ENCODE data around the gene RAB27A.
A peak's percentile ranks its signal among the peaks of the same experiment; 100 is the strongest.
"Not testable (repeated sequence)": the region's sequence is repeated elsewhere in the genome, so short reads cannot be mapped to it uniquely, and the experiment has no call there.

RAB27A gene

DNA sequence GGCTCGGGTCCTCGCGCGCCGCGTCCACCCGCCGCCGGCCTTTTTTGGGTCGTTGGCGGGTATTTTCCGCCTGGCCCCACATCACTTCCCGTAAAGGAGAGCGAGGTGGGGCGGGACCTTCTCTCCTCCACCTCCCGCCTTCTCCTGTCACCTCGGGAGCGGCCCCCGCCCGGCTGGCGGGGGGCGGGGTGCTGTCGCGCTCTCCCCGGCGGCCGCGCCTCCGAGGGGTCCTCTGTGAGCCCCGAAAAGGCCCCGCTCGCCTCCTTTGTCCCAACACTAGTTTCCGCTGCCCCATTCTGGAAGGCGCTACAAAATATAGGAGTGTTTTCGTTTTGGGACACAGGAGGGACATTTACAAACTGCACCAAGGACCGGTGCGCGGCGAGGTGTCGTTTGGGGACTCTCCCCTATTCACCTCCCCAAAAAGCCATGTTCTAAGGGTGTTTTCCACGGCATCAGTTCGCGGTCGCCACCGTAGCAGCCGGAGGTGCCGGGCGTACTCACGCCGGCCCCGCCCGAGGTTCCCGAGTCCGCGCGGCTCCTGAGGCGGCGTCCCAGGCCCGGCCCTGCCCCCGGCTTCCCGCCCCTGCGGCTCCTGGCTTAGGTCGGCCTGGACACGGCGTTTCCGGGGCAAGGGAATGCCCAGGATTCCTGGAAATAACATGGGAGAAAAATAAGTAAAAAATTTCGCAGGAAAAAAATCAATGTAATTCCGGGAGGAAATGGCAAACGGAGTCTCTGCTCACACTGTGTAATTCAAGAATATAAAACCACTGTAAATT is at the start of gene RAB27A:
RAB27A (minus strand) TSS at position 68 of the 782 bp plus-strand sequence. CDS start 54,879 bp downstream, outside the sequence.
- Histone ChIP-seq H3K4me1 (ENCODE audit: control insufficient read depth in 1 of 2, insufficient read depth in 2 of 2, low read length in 2 of 2) (no peaks in the 10 kb centered on the region), H3K4me3 (ENCODE audit: low read depth in 1 of 2, low read length in 2 of 2) (peak within 1 kb of the TSS; percentile 90), H3K27me3 (ENCODE audit: low read depth, low read length) (no peaks in the 10 kb centered on the region), H3K27ac (ENCODE audit: low read length) (peak within 1 kb of the TSS; percentile 64), H3K9me3 (ENCODE audit: control insufficient read depth in 1 of 2, low read length in 2 of 2) (no peaks in the 10 kb centered on the region), H3K36me3 (ENCODE audit: control insufficient read depth in 1 of 2, insufficient read depth in 2 of 2, low read length in 2 of 2) (peaks cover 0 to 4% of the 10 kb centered on the region in 2 donors)

DNA sequence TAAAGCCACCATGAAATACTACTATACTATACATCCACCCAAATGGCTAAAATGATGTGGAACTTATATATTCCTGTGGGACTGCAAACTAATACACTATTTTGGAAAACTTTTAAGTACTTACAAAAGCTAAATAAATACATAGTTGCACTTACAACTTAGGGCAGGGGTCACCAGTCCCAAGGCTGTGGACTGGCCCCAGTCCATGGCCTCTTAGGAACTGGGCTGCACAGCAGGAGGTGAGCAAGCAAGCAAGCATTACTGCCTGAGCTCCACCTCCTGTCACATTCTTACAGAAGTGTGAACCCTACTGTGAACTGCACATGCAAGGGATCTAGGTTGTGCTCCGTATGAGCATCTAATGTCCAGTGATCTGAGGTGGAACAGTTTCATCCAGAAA is 47.5 kb upstream of the RAB27A start:
- Histone ChIP-seq H3K27ac (ENCODE audit: low read length) (no peak overlapping the region), H3K36me3 (ENCODE audit: control insufficient read depth in 1 of 2, insufficient read depth in 2 of 2, low read length in 2 of 2) (peaks cover 22 to 23% of the 10 kb centered on the region in 2 donors), H3K27me3 (ENCODE audit: low read depth, low read length) (no peaks in the 10 kb centered on the region), H3K4me3 (ENCODE audit: low read depth in 1 of 2, low read length in 2 of 2) (no peak overlapping the region), H3K9me3 (ENCODE audit: control insufficient read depth in 1 of 2, low read length in 2 of 2) (no peaks in the 10 kb centered on the region), H3K4me1 (ENCODE audit: control insufficient read depth in 1 of 2, insufficient read depth in 2 of 2, low read length in 2 of 2) (no peaks in the 10 kb centered on the region)

DNA sequence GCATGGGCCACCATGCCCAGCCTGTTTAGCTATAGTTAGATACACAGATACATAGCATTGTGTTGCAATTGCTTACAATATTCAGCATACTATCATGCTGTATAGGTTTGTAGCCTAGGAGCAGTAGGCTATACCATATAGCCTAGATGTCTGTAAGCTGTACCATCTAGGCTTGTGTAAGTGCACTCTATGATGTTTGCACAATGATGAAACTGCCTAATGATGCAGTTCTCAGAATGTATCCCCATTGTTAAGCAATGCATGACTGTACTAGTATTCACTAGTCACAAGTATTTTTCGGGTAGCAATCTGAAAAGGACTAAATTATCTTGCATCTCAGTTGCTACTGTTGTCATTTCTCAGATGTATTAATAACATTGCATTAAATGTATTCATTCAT is 45.4 kb upstream of the RAB27A start:
- H3K4me1 ChIP-seq (ENCODE audit: control insufficient read depth in 1 of 2, insufficient read depth in 2 of 2, low read length in 2 of 2) = no peaks in the 10 kb centered on the region
- H3K9me3 ChIP-seq (ENCODE audit: control insufficient read depth in 1 of 2, low read length in 2 of 2) = no peaks in the 10 kb centered on the region
- no peak overlapping the region for H3K27ac ChIP-seq (ENCODE audit: low read length)
- H3K36me3 ChIP-seq (ENCODE audit: control insufficient read depth in 1 of 2, insufficient read depth in 2 of 2, low read length in 2 of 2) = peaks cover 17 to 40% of the 10 kb centered on the region in 2 donors
- no peak overlapping the region for H3K4me3 ChIP-seq (ENCODE audit: low read depth in 1 of 2, low read length in 2 of 2)
- H3K27me3 ChIP-seq (ENCODE audit: low read depth, low read length) = no peaks in the 10 kb centered on the region

GRCh38 chr15:55334371-55334770 is 44.8 kb upstream of the RAB27A start:
- Histone ChIP-seq H3K4me3 (ENCODE audit: low read depth in 1 of 2, low read length in 2 of 2) (no peak overlapping the region), H3K36me3 (ENCODE audit: control insufficient read depth in 1 of 2, insufficient read depth in 2 of 2, low read length in 2 of 2) (peaks cover 17 to 39% of the 10 kb centered on the region in 2 donors), H3K27ac (ENCODE audit: low read length) (no peak overlapping the region), H3K4me1 (ENCODE audit: control insufficient read depth in 1 of 2, insufficient read depth in 2 of 2, low read length in 2 of 2) (no peaks in the 10 kb centered on the region), H3K9me3 (ENCODE audit: control insufficient read depth in 1 of 2, low read length in 2 of 2) (no peaks in the 10 kb centered on the region), H3K27me3 (ENCODE audit: low read depth, low read length) (no peaks in the 10 kb centered on the region)

- Histone ChIP-seq H3K27ac (ENCODE audit: low read length) (no peak overlapping the region), H3K4me3 (ENCODE audit: low read depth in 1 of 2, low read length in 2 of 2) (no peak overlapping the region), H3K9me3 (ENCODE audit: control insufficient read depth in 1 of 2, low read length in 2 of 2) (no peaks in the 10 kb centered on the region), H3K27me3 (ENCODE audit: low read depth, low read length) (no peaks in the 10 kb centered on the region), H3K4me1 (ENCODE audit: control insufficient read depth in 1 of 2, insufficient read depth in 2 of 2, low read length in 2 of 2) (no peaks in the 10 kb centered on the region), H3K36me3 (ENCODE audit: control insufficient read depth in 1 of 2, insufficient read depth in 2 of 2, low read length in 2 of 2) (peaks cover 0 to 27% of the 10 kb centered on the region in 2 donors)
Observed at GRCh38 chr15:55327387-55327786, 37.8 kb upstream of the RAB27A start.

- no peak overlapping the region for H3K4me3 ChIP-seq (ENCODE audit: low read depth in 1 of 2, low read length in 2 of 2)
- no peaks in the 10 kb centered on the region for H3K9me3 ChIP-seq (ENCODE audit: control insufficient read depth in 1 of 2, low read length in 2 of 2)
- peaks cover 0 to 15% of the 10 kb centered on the region in 2 donors for H3K4me1 ChIP-seq (ENCODE audit: control insufficient read depth in 1 of 2, insufficient read depth in 2 of 2, low read length in 2 of 2)
- no peaks in the 10 kb centered on the region for H3K27me3 ChIP-seq (ENCODE audit: low read depth, low read length)
- no peak overlapping the region for H3K27ac ChIP-seq (ENCODE audit: low read length)
- peaks cover 0 to 3% of the 10 kb centered on the region in 2 donors for H3K36me3 ChIP-seq (ENCODE audit: control insufficient read depth in 1 of 2, insufficient read depth in 2 of 2, low read length in 2 of 2)
Observed at GRCh38 chr15:55322467-55322866, 32.9 kb upstream of the RAB27A start.

DNA sequence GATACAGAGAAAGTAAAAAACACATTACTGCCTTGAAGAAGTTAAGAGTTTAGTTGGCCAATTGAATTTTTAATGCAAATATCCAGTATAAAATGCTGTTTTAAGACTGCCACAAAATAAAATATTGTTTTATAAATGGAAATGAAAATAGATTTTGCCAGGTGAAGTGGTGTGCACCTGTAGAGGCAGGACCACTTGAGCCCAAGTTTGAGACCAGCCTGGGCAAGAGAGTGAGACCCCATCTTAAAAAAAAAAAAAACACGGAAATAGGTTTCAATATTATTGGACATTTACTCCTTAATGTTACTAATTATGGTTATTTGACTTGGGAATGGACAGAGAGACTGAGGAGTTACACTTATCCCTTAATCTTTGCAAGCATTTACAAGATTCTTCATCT is 31.4 kb upstream of the RAB27A start:
- Histone ChIP-seq H3K27me3 (ENCODE audit: low read depth, low read length) (no peaks in the 10 kb centered on the region), H3K27ac (ENCODE audit: low read length) (no peak overlapping the region), H3K4me1 (ENCODE audit: control insufficient read depth in 1 of 2, insufficient read depth in 2 of 2, low read length in 2 of 2) (peaks cover 0 to 20% of the 10 kb centered on the region in 2 donors), H3K4me3 (ENCODE audit: low read depth in 1 of 2, low read length in 2 of 2) (no peak overlapping the region), H3K36me3 (ENCODE audit: control insufficient read depth in 1 of 2, insufficient read depth in 2 of 2, low read length in 2 of 2) (no peaks in the 10 kb centered on the region), H3K9me3 (ENCODE audit: control insufficient read depth in 1 of 2, low read length in 2 of 2) (no peaks in the 10 kb centered on the region)

- no peak overlapping the region for H3K27ac ChIP-seq (ENCODE audit: low read length)
- H3K9me3 ChIP-seq (ENCODE audit: control insufficient read depth in 1 of 2, low read length in 2 of 2) = no peaks in the 10 kb centered on the region
- peaks cover 0 to 20% of the 10 kb centered on the region in 2 donors for H3K4me1 ChIP-seq (ENCODE audit: control insufficient read depth in 1 of 2, insufficient read depth in 2 of 2, low read length in 2 of 2)
- no peaks in the 10 kb centered on the region for H3K27me3 ChIP-seq (ENCODE audit: low read depth, low read length)
- peak overlapping the region; percentile 15 to 89 for H3K4me3 ChIP-seq (ENCODE audit: low read depth in 1 of 2, low read length in 2 of 2)
- H3K36me3 ChIP-seq (ENCODE audit: control insufficient read depth in 1 of 2, insufficient read depth in 2 of 2, low read length in 2 of 2) = no peaks in the 10 kb centered on the region
Observed at GRCh38 chr15:55320238-55320550, 30.6 kb upstream of the RAB27A start.

- Histone ChIP-seq H3K27me3 (ENCODE audit: low read depth, low read length) (no peaks in the 10 kb centered on the region), H3K9me3 (ENCODE audit: control insufficient read depth in 1 of 2, low read length in 2 of 2) (no peaks in the 10 kb centered on the region), H3K4me3 (ENCODE audit: low read depth in 1 of 2, low read length in 2 of 2) (peak overlapping the region; percentile 89 to 99), H3K4me1 (ENCODE audit: control insufficient read depth in 1 of 2, insufficient read depth in 2 of 2, low read length in 2 of 2) (peaks cover 0 to 20% of the 10 kb centered on the region in 2 donors), H3K27ac (ENCODE audit: low read length) (peak overlapping the region; percentile 98), H3K36me3 (ENCODE audit: control insufficient read depth in 1 of 2, insufficient read depth in 2 of 2, low read length in 2 of 2) (no peaks in the 10 kb centered on the region)
Observed at GRCh38 chr15:55319537-55320237, 30.1 kb upstream of the RAB27A start.

DNA sequence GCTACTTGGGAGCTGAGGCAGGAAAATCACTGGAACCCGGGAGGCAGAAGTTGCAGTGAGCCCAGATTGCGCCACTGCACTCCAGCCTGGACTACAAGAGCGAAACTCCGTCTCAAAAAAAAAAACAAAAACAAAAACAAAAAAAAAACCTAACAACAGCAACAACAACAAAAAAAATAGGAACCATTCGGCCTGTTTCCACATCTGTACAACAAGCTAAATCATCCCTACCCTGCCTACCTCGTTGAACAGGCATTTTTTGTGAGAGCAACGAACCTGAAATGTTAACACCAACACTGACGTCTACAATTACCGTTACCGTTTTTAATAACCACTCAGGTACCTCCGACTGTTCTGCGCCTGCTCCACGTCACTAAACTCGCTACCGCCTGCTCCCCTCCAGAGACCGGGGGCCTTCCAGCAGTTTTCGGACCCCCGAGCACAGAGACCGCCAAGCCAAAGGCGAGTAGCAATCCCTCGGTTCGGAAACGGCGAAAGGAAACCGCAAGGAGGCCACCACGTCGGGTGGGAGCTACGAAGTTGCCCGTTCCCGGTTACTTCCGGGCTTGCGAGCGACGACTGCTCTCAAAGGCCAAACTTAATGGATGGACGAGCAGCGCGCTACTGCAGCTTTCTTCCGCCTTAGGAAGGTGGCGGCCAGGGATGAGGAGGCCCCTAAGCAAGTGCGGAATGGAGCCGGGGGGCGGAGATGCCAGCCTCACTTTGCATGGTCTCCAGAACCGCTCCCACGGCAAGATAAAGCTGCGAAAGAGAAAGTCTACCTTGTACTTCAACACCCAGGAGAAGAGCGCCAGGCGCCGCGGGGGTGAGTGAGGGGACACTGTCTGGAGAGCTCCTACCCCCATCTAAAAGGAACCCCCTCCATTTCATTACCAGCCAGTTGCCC is 29.2 kb upstream of the RAB27A start, which contains the start of the genes PIGB and PIGBOS1:
PIGB (plus strand) TSS at position 635 of the 907 bp plus-strand sequence; CDS start at position 664, 29 bp downstream.
PIGBOS1 (minus strand) TSS at position 536 of the 907 bp plus-strand sequence. CDS start 1,331 bp downstream, outside the sequence.
- Histone ChIP-seq H3K4me3 (ENCODE audit: low read depth in 1 of 2, low read length in 2 of 2) (peak within 1 kb of the TSS; percentile 89 to 99), H3K36me3 (ENCODE audit: control insufficient read depth in 1 of 2, insufficient read depth in 2 of 2, low read length in 2 of 2) (no peaks in the 10 kb centered on the region), H3K27me3 (ENCODE audit: low read depth, low read length) (no peaks in the 10 kb centered on the region), H3K4me1 (ENCODE audit: control insufficient read depth in 1 of 2, insufficient read depth in 2 of 2, low read length in 2 of 2) (peaks cover 0 to 20% of the 10 kb centered on the region in 2 donors), H3K9me3 (ENCODE audit: control insufficient read depth in 1 of 2, low read length in 2 of 2) (no peaks in the 10 kb centered on the region), H3K27ac (ENCODE audit: low read length) (peak within 1 kb of the TSS; percentile 98)

GRCh38 chr15:55302801-55303200 is 13.2 kb upstream of the RAB27A start:
- H3K27me3 ChIP-seq (ENCODE audit: low read depth, low read length); H3K4me1 ChIP-seq (ENCODE audit: control insufficient read depth in 1 of 2, insufficient read depth in 2 of 2, low read length in 2 of 2); H3K4me3 ChIP-seq (ENCODE audit: low read depth in 1 of 2, low read length in 2 of 2); H3K36me3 ChIP-seq (ENCODE audit: control insufficient read depth in 1 of 2, insufficient read depth in 2 of 2, low read length in 2 of 2); H3K9me3 ChIP-seq (ENCODE audit: control insufficient read depth in 1 of 2, low read length in 2 of 2); H3K27ac ChIP-seq (ENCODE audit: low read length): not testable (repeated sequence)

All from muscle layer of duodenum (tissue), 2 donors.